GM21619 (cell line): ENCODE data around the gene FCER2.
A peak's percentile ranks its signal among the peaks of the same experiment; 100 is the strongest.
"Not testable (repeated sequence)": the region's sequence is repeated elsewhere in the genome, so short reads cannot be mapped to it uniquely, and the experiment has no call there.

ENCODE experiments used
- ATAC-seq: cut with Tn5 transposase; IDR thresholded peaks from one replicate; pipeline ENCODE4 v1.9.1; 2021; ENCODE audit not compliant: unreplicated experiment

Gene FCER2

DNA sequence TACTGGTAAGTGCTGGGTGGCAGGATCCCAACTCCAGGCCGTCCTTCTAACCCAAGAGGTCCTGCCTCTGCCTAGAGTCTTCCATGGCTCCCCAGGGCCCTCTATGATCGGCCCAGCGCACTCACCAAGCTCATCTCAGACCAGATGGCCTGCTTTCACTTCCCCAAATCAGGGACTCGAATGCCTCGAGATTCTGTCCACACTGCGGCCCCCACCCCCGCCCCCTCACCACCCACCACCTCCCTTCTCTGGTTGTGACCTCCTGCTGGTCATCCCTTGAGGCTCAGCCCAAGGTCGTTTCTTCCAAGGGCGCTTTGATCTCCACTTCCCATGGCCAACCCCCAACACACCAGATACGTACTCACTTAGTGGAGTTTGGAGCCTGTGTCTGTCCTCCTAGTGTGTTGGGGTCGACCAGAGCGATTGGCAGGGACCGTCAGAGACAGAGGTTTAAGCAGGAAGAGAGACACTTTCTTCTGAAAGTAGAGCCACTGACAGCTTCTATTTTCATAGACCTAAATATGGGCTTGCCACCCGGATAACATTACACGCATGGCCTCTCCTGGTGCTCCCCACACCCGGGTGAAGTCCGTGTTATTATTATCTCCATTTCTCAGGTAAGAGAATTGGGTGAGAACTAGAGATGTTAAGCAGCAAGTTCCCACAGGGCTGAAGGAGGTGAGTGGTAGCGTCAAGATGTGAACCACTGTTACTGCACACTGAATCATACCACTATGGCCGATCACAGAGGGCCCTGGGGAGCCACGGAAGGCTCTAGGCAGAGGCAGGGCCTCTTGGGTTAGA, at the start of gene FCER2:
FCER2 (minus strand) TSS at position 478 of the 804 bp plus-strand sequence. CDS start 2,371 bp downstream, outside the sequence.
- peak; percentile 47 for ATAC-seq

DNA sequence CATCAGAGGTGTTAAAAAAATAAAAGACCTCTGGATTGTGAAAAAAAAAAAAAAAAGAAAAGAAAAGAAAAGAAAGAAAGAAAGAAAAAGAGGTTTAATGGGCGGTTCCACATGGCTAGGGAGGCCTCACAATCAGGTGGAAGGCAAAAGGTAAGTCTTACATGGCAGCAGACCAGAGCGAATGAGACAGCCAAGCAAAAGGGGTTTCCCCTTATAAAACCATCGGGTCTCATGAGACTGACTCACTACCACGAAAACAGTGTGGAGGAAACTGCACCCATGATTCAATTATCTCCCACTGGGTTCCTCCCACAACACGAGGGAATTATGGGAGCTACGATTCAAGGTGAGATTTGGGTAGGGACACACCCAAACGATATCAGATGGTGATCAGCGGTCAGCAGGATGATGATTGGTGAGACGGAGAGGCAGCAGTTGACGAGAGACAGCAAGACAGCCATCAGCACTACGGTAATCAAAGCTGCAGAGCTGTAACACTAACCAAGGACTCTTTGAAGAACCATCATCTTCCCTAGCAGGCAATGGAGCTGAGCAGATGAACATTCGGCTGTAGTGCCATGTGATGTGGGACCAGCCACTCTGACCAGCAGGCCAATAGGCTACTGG, 49.3 kb upstream of the FCER2 start:
- ATAC-seq, result no peak

DNA sequence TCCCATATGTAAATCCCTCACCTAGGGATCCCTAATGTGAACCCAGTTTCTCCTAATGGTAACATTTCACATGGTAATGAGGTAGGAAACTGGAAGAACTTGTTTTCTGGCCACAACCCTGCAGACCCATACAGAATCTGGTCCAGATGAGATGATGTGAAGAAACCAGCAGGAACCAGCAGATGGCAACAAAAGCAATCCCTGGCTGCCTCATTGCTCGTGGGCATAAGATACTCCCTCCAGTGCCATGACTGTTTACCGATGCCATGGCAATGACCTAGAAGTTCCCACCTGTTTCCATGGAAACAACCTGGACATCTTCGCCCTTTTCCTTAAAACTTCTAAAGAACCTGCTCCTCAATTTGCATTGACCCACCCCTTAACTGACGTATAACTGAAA, 46.8 kb upstream of the FCER2 start:
- no peak for ATAC-seq

- ATAC-seq, result no peak
These were observed 46.2 kb upstream of the FCER2 start for GRCh38 chr19:7748171-7748570.

DNA sequence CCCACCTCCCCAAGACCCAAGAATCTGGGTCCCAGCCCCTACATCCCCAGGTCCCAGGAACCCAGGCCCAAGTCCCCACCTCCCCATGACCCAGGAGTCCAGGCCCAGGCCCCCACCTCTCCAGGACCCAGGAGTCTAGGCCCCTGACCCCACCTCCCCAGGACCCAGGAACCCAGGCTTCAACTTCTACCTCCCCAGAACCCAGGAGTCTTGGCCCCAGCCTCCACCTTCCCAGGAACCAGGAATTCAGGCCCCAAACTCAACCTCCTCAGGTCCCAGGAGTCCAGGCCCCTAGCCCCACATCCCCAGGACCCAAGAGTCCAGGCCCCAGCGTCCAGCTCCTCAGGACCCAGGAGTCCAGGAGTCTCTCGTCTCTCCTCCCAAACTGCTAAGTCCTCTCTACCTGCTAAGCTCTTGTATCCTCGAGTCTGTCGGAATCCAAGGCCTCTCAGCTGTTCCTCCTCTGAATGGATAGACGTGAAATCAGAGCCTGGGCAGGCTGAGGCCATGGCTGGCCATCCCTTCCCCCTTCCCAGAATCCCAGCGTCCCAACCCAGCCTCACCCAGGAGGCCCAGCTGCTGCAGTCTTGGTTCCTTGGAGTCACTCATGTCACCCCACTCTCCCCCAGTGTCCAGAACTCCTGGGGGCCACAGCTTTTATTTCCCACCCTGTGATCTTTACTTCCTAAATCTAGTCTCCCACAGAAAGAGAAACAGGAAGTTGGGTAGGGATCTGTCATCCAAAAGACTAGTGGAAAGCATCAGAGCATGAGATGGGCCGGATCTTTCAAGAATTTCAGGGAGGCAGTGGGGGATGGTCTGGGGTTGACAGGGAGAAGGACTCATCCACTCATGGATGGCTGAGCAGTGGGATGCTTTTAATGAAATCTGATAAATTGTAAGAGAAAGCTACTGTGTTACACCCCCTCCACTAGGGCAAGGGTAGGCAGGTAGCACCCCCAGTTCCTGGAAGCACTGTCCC, 45.3 kb upstream of the FCER2 start, which contains the start of gene CD209:
CD209 (minus strand) TSS at position 632 of the 982 bp plus-strand sequence; CDS start at position 609, 23 bp downstream.
- ATAC-seq, result no peak

DNA sequence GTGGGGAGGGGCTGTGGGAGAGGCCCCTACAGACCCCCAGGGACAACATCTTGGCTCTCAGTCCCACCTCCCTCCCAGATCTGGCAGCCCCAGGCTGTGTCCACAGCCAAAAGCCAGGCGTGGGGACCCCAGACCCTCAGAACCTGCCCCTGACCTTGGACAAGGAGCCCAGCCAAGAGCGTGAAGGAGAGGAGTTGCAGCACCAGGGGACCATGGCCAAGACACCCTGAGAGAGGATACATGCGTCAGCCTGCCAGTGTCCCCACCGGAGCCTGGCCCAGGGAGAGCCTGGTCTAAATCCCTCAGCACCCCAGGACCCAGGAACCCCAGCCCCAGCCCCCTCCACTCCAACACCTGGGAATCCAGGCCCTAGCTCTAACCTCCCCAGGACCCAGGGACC, 44.4 kb upstream of the FCER2 start:
- not testable (repeated sequence) for ATAC-seq

GRCh38 chr19:7744871-7745650, 43.1 kb upstream of the FCER2 start:
- no peak for ATAC-seq

- no peak for ATAC-seq
These were observed 42.4 kb upstream of the FCER2 start for GRCh38 chr19:7744199-7744786.

GRCh38 chr19:7743425-7743841, 41.5 kb upstream of the FCER2 start:
- no peak for ATAC-seq

- no peak for ATAC-seq
These were observed 41.1 kb upstream of the FCER2 start for GRCh38 chr19:7742991-7743390.

DNA sequence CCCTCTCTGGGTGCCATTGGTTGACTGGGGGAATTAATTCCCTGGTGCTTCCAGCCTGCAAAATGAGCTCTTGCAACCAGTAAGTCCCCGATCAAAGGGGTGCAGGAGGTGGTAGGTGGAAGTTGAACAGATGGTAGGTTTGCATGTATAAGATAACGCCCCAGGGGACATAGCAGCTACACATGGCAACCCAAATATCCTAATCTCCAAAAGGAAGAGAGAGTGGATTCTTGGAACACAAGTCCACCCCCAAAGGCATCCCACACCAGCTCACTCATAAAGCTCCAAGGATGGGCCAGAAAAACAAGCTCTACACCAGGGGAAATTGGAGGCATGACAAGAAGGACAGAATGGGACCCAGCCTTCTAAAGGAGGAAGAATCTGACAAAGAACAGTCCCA, 40.6 kb upstream of the FCER2 start:
- no peak for ATAC-seq

DNA sequence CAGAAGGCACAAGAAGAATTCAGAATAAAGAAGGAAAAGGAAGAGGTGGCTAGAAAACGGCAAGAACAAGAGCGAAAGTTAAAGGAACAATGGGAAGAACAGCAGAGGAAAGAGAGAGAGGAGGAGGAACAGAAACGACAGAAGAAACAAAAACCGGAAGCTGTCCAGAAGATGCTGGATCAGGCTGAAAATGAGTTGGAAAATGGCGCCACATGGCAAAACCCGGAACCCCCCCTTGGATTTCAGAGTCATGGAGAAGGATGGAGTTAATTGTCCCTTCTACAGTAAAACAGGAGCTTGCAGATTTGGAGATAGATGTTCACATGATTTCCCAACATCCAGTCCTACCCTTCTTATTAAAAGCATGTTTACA, 38.7 kb upstream of the FCER2 start:
- ATAC-seq, result no peak

DNA sequence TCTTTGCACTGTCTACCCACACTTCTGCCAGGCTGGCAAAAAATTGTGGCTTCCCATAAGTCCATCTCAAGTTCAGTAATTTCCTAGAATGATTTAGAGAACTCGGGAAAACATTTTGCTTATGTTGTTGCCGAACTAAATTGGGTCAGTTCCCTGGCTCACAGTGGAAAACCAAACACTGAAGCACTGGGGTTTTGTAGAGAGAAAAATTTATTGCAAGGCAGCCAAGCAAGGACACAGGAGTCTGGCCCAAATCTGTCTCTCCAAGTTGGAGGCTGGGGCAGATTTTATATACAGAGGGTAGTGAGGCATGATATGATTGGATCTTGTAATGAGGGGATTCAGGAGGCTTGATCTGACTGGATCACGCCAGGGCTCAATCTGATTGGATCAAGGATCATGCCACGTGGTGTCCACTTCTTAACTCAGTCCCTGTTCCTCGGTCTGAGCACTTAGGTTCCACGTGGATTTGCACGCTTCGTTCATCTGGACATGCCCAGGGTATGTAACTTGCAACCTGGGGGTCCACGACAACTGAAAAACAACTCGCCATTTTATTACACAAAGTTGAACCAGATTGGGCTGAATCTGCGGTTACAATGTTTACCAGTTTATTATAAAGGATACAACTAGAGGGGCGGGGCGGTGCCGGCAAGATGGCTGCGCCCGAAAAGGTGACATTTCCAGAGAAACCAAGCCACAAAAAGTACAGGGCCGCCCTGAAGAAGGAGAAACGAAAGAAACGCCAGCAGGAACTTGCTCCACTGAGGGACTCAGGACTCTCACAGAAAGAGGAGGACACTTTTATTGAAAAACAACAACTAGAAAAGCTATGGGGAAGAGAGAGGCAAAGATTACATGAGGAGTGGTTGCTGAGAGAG, 38.1 kb upstream of the FCER2 start:
- ATAC-seq, result no peak

- ATAC-seq, result no peak
These were observed 37.4 kb upstream of the FCER2 start for GRCh38 chr19:7739211-7739755.

GRCh38 chr19:7738023-7738422, 36.1 kb upstream of the FCER2 start:
- ATAC-seq, result no peak

DNA sequence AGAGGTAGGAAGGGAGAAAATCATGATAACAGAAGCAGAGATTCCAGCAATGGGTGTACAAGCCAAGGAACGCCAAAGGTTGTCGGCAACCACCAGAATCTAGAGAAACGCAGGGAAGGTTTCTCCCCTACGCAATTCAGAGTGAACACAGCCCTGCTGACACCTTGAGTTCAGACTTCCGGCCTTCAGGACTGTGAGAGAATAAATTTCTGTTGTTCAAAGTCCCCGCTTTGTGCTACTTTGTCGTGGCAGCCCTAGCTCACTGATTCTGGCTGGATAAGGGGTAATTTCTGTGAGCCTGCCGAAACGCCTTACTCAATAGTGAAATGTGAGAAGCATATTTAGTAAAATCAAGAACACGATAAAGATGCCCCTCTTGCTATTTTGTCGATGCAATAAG, 35.3 kb upstream of the FCER2 start:
- no peak for ATAC-seq

- ATAC-seq, result no peak
These were observed 34.2 kb upstream of the FCER2 start for GRCh38 chr19:7736148-7736547.

- ATAC-seq, result no peak
These were observed 32.6 kb upstream of the FCER2 start for GRCh38 chr19:7734220-7735203.
